ENCODE data around the gene DMPK.

GRCh38 chr19:45774765-45775164, 7.5 kb downstream of the DMPK start:
- TF ChIP-seq POLR2AphosphoS5 (IDR thresholded peaks at IDR 0.05) (no peak), SMC3 (conservative IDR thresholded peaks at IDR 0.05; ENCODE audit: poor library complexity) (no peak), RAD21 (conservative IDR thresholded peaks at IDR 0.05) (no peak), CTCF (IDR thresholded peaks at IDR 0.05; ENCODE audit: poor library complexity, severe bottlenecking) (no peak), EP300 (conservative IDR thresholded peaks at IDR 0.05; ENCODE audit: poor library complexity, severe bottlenecking) (no peak)

All from neural cell (in vitro differentiated cells).